Stimulated activated CD8-positive, alpha-beta memory T cell treated with anti-CD3 and anti-CD28 coated beads, Interleukin-15, amount 100 ng/mL, for 24 hours (primary cell): ENCODE data around the gene TMEM18.
A peak's percentile ranks its signal among the peaks of the same experiment; 100 is the strongest.
"Not testable (repeated sequence)": the region's sequence is repeated elsewhere in the genome, so short reads cannot be mapped to it uniquely, and the experiment has no call there.

Experiments used
- DNase-seq: peaks from one replicate; pipeline ENCODE4 v3.0.0-alpha.2; 2020; ENCODE audit warnings: low read depth

TMEM18 gene

DNA sequence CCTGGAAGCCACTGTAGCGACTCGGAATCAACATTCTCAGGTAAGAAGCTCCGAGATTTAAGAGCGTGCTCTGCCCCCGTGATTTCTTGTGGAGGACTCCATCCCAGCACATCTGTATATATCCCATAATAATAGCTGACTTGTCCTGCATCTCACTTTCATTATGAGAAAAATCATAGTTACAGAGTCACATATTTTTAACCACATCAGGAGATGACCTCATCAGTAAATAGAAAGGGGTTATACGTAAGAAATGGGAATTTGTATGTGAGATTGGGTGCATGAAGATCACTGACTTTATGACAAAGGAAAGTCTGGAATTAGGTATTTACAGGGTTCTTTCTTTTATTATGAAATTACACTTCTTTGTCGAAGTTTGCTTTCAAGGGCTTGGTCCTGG is 16.4 kb upstream of the TMEM18 start:
- no peak for DNase-seq

DNA sequence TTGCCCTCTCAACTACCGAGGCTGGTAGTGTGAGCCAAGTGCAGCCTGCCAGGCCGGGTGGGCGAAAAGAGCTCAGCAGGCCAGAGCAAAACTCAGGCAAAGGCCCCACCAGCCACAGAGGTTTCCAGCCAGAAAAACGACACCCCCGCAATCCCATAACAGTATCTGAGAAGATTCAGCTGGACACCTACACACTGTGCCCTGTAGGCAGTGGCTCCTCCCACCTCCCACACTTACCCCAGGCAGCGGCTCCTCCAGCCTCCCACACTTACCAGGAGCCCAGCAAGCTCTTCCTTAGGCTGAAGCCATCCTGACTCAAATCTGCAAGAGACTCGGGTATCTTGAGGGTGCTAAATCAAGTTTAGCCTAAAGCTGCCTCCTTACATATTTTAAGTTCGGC is 15.6 kb upstream of the TMEM18 start:
- no peak for DNase-seq

DNA sequence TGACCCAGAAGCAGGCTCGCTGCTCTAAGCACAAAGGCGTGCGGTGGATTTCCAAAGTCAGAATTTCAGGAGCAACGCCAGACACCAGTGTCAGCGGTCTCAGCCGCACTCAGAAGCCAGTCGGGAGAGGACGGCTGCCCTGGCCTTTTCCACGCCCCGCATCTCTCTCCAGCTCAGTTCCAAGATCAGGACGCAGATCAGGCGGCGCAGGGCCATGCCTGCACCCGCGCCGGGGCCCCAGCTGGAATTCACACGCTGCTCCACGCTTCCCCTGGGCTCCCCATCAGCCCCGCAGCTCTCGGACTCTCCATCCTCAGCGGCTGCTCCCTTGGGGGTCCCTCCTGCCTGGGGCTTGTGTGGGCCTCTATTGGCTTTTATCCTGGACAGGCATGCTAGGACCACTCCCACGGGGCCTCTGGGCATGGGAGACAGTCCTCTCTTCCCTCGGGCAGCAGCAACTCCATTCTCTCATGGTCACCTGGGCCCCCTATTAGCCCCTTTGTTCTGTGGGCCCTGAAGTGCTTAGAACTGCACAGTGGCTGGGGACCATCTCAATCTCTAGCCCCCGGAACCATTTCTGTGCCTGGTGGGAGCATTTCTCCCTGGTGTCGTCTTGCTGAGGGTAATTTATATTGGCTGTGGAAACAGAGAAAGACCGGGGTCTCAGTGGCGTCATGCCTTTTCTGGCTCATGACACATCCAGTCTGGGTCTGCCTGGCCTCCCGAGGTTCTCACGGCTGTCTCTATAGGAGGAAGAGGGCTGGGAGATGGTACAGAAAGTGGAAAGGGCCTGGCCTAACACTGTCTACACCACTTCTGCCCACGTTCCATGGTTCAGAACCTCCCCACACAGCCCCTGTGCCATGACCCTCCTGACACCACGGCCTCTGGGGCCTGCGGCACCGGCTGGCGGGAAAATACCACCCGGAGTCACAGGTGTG is 14.9 kb upstream of the TMEM18 start:
- no peak for DNase-seq

DNA sequence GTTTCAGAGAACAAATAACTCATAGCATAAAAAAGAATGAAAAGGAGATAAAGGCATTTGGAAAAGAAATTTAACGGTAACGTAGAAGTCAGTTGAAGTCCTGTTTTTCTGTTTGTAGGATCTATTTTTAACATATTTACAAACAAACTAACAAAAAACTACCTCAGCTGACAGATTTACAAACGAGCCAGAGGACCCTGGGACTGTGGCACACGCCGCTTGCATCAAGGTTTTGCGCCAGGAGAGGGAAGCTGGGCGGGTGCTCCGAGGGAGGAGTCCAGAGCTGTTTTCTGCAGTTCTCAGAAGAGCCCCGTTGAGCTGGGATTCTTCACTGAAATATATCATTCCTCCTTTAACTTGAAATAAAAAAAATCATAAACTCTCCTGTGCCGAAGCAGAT is 13.6 kb upstream of the TMEM18 start:
- no peak for DNase-seq

DNA sequence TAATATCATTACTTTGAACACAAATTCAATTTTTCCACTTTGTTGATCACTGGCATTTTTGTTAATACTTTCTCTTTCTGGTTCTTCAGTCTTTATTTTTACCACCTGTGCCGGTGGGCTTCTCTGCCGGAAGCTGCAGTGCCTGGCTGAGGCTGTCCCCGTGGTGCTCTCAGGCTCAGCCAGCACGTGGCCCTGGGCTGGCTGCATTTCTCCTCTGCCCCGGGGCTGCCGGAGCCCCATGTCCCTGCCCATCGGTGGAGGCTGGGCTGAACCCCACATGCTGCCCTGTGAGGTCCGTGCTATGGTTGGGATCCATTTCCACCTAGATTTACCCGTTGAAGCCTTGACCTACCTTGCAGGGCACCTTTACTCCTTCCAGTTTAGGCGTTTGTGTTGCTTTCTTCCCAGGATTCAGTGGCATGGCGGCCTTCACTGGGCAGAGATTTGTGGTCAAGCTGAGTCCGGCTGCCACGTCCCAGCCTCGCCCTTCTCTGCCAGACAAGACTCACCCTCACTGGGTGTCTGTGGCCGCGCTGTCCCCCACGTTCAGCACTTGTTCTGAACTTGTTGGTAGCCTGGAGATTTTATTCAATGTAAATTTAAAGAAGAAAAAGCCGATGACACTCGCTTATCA is 12.8 kb upstream of the TMEM18 start:
- DNase-seq, result no peak

DNA sequence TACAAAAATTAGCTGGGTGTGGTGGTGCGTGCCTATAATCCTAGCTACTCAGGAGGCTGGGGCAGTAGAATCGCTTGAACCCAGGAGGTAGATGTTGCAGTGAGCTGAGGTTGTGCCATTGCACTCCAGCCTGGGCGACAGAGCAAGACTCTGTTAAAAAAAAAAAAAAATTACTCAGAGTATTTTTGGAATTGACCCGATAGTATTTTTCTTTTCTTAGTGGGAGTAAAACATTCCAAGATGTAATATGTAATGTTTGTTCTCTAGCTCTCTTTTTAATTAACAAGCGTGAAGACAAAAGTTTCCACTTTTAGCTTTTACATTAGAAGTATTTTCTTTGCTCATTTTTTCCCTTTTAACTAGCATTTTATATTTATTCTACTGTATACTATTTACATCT is 12.0 kb upstream of the TMEM18 start:
- no peak for DNase-seq

DNA sequence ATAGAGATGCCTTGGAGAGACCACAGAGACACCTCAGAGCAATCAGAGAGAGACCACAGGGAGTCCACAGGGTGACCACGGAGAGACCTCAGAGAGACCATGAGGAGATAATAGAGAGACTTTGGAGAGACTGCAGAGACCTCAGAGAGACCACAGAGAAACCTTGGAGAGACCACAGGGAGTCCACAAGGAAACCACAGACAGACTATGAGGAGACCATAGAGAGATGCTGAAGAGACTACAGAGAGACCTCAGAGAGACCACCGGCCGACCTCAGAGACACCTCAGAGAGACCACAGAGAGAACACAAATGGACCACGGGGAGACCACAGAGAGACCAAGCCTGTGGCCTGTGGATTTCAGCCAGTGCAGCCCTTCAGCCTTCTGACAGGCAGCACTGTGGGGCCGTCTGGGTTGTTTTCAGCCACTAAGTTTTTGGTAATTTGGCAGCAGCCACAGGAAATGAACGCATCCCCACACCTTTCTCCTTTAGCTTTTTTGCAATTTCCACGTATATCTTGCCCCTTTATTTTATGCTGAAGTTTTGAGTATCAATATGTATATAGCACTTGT is 11.4 kb upstream of the TMEM18 start:
- DNase-seq, result no peak

DNA sequence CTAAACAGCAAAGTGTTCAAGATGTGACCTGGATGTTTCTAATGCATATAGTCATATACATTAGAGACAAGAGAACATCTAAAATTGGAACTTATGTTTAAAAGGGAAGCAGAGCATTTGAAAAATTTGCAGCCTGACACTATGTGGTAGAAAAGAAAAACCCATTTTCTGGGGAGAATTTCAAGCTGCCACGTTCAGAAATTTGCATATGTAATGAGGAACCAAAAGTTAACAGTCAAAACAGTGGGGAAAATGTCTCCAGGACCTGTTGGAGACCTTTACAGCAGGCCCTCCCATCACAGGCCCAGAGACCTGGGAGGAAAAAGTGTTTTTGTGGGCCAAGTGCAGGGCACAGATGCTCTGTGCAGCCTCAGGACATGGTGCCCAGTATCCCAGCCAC is 8.2 kb upstream of the TMEM18 start:
- no peak for DNase-seq

DNA sequence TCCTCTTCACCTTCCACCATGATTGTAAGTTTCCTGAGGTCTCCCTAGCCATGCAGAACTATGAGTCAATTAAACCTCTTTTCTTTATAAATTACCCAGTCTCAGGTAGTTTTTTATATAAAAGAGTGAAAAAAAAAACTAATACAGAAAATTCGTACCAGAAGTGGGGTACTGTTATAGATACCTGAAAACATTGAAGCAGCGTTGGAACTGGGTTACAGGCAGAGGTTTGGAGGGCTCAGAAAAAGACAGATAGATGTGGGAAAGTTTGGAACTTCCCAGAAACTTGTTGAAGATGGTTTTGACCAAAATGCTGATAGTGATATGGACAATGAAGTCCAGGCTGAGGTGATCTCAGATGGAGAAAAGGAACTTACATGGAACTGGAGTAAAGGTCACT is 7.7 kb upstream of the TMEM18 start:
- not testable (repeated sequence) for DNase-seq

DNA sequence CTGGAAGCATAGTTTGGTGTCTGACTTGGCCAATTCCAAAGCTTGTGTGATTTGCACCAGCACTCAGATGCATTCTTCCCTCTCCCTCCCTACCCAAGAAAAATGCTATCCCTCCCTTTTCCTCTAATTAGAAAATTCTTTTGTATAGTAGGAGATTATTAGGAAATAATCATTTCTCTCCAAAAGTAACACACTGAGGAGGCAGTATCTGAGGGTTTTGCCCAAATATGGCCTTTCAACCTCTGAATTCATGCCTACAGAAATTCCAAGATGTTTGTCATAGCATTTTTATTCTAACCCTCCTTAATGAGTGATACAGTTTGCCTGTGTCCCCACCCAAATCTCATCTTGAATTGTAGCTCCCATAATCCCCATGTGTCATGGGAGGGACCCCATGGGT is 5.0 kb upstream of the TMEM18 start:
- DNase-seq, result no peak

DNA sequence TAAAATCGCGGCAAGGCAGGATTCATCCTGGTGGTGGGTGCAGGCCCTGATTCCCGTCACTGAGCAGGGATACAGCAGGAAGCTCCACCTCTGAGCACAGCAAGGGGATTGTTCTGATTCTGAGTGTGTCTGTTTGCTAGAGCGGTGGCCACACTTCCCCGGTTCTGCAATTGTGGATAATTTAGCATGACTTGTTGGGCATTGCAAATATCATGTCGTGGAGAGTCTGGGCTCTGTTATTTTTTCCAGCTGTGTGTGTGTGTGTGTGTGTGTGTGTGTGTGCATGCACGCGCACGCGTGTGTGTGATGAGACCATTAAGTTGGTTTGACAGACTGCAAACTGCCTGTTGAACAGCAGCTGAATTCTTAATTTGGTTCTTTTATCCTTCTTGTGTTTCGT is 4.1 kb upstream of the TMEM18 start:
- no peak for DNase-seq

DNA sequence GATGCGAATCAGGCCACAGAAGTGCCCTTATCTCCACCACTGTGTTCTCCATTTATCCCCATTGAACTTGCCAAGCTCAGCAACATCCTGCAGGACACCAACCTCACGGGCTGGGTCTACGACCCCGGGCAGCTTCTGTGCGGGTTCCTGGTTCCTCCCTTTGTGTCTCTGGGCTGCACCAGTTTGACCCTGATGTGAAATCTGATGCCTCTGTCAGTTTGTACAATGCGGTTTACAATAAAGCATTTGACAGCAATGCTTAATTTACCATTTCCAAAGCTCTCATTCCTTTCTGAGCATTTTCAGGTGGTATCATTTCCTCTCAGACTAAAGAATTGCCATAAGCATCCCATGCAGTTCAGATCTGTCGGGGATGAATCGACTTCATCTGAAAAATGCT is 3.3 kb upstream of the TMEM18 start:
- no peak for DNase-seq

DNA sequence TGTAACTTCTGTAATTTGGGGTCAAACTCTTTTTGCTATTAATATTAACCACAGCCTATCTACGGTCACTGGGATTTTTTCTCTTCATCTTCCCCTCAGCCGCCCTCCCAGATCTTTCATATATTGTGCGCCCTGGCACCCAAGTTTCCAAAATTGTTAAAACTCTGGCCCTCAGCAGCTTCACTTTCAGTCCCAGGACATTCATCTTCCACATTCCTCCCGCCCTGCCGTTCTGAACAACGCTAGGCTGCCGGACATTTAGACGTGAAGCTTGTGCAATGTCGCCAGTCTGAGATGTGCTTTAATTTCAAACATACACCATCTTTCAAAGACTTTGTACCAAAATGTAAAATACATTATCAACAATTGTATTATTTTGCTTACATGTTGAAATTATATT is 1.8 kb upstream of the TMEM18 start:
- no peak for DNase-seq

DNA sequence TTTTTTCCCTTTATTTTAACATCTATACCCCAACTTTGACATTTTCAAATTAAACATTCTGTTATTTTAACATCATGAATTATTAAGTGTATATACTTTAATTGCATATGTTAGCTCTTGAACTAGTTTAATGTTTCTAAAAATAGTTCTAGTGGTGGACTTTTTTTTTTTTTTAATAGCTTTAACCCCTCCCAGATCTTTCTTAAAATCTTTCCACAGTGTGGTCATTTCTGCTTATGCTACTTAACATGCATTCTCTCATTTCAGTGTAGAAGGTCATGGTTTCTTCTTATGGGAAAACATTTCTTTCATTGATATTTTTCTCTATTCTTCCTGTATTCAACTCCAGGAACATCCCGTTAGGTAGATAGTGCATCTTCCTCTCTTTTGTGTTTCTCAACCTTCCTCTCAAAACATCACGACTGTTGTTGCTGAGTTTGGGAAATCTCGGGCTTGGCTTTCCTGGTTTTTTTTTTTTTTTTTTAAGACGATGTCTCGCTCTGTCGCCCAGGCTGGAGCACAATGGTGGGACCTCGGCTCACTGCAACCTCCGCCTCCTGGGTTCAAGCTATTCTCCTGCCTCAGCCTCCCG is 849 bp upstream of the TMEM18 start:
- no peak for DNase-seq

DNA sequence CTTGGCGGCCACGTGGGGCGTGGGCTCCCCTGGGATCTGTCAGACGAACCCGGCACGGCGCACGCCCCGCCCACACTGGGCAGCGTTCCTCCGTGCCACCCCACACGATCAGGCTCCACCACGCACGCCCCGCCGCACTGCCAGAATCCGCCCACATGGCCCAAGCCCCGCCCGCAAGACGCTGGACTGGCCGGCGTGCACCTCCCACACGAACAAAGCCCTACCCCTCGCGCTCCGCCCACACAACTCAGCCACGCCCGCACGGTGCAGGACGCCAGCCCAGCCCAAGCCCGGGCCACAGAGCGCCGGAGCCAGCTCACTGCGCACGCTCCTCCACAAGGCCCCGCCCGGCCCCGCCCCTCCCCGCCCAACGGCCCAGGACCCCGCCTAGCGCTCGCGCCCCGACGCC is 555 bp downstream of the TMEM18 start:
- DNase-seq, result peak; percentile 95

DNA sequence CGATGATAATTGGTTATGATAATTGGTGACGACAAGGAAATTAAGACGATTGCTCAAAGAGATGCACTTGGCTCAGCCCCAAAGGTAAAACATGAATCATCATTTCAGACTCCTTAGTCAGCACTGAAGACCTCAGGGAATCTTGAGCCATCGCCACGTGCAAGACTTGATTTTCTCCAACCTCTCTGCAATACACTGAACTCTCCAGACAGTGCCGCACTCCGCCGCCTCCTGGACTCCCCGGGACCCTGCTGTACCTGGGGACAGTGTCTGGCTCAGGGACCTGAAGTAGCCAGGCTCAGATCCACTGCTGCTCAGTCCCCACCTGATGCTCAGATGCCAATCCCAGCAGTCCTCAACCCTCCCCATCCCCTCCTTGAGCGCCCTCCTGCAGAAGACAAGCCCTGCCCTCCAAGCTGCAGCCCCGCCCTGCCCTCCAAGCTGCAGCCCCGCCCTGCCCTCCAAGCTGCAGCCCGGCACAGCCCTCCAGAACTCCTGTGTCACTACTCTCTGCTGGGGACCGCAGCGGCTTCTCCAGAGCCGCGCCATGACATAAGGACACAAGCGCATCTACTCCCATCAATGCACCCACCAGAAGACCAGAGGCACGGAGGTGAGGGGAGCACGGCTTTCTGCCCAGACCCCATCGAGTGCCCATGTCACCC is 1.1 kb downstream of the TMEM18 start:
- no peak for DNase-seq

DNA sequence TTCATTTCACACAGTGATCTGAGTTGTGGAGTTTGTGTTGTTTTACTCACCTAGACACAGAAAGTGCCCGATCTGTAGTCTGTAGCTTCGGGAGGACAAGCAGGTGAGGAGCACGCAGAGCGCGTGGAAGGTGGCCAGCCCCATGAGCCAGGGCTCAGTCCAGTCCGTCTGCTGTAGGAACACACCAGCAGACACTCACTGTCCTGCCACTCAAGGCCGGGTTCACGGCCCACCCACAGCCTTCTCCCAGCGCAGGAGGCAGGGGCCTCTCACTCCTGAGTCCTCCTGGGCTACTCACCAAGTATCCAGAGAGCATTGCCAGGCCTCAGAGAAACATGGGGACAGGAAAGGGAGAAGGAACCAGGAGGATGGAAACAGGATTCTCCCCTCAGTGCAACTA is 1.7 kb downstream of the TMEM18 start:
- no peak for DNase-seq

DNA sequence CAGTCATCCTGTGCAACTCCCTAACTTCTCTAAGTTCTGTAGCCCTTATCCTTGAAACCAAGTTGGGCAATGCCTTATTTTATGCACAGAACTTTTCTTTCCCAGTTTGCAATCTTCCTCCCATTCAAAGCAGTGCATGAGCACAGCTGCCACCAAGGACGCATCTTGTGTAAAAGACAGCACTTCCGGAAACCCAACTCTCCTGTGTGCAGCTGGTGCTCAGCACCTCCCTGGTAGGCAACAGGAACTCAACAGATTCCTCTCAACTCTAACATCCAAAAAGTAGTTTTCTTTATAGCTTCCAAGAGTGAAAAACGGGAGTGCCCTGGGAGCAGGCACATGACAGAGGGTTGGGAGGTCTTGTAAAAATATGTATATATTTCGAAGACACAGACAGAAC is 2.2 kb downstream of the TMEM18 start:
- DNase-seq, result no peak

DNA sequence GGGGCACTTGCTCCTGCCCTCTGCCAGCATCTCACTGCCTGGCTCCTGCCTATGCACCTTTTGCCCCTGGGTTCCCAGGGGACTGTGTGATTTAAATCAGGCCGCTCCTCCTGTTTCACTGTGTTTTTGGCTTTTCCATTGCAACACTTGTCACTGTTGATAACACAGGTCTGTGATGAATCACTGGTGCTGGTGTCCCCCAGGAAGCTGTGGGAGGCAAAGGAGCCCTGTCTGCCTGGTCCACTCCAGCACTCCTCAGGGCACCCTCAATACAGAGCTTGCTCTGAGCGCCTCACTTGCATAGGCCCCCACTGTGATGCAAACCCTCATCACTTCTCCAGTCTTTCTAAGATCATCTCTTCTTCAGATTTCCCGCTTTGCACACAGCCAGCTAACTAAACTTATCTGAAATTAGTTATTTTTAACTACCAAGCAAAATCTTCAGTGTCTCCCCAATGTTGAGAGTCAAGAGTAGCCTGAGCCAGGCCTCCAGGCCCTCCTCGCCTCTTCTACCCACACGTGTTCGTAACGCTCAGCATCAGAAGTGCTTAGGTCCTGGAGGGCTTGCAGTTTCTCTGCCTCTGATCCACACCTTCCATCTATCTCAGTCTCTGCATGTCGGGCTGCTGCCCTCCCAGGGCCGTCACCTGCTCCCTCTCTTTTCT is 2.8 kb downstream of the TMEM18 start:
- DNase-seq, result no peak

DNA sequence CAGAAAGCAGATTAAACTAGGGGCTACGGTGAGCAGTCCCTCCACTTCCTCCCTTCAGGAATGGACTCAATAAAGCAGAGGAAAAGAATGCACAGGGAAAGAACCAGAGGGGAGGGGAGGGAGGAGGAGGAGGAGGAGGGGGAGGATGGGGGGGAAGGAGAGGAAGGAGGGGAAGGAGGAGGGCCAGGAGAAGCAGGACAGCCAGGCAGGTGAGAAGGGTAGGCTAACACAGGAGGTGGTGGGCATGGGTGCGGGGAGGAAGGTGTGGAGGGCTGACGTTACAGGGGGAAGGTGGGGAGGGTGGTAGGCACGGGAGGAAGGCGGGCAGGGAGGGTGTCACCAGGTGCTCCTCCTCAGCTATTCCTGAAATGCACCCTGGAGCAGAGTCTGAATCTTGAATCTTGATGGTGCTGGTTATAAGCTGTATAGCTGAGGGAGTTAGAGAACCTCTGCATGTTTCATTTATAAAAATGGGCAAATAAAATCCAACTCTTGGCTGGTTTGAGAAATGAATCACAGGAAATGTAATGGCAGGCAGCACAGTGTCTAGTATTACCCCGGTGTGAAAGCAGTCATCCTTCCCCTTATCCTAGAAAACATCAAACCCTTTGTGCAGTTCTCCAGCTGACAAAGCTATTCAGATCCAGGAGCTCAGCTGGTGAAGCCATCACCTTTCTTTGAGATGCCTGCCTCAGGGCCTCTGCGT is 3.4 kb downstream of the TMEM18 start:
- DNase-seq, result no peak

DNA sequence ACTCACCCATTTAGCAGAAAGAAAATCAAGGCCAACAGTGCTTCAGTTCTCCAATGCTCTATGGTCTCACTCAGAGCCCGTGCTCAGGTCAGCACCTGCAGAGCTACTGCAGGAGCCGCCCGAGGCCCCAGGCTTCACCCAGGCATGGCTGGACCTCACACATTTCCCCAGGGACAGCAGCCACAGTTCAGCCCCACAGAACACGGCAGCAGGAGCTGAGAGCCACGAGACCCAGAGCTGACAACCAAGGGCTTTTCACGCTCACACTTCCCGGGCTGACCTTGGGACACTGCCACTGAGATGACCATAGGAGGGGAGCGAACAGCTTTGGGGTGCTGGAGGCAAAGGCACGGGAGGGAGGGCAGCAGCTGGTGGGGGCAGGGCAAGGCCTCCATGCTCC is 4.2 kb downstream of the TMEM18 start:
- DNase-seq, result no peak
